ENCODE data around the gene DIAPH3.

GRCh38 chr13:59710996-59711701, 452.6 kb downstream of the DIAPH3 start:
- TF ChIP-seq CTCF (IDR thresholded peaks at IDR 0.05) (no peak), ZFX (IDR thresholded peaks at IDR 0.05; ENCODE audit: borderline replicate concordance) (no peak)

All from 22Rv1 (cell line).